22Rv1 (cell line): ENCODE data around the gene CRPPA.

Experiments
- CTCF ChIP-seq: fragments of 450-650 bp; IDR thresholded peaks from 2 replicates; pipeline ENCODE4 v1.5.1; 2017; ENCODE audit warnings: mild to moderate bottlenecking
- ZFX ChIP-seq: fragments of 450-650 bp; IDR thresholded peaks from 2 replicates; pipeline ENCODE4 v1.6.1; 2017; ENCODE audit warnings: antibody characterized with exemption, borderline replicate concordance

DNA sequence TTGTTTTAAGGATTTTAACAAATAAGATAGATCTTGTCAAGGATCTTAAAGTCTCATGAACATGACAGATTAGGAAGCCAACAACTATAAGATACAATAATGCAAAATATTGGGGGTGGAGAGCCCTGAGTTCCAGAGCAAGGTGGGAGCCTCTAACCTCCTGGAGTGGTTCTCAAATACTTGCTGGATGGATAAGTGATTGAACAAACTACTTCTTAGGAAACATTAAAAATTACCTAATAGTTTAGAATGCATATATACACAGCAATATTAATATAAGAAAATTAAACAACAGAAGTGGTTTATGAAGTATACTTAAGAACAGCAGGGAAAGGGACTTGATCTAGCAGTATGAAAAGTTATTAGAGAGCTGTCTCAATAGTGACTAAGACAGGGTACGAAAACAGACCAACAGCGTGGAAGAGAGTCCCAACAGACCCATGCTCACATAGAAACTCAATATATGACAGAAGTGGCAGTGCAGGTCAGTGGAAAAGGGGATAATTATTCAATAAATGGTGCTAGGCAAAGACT is 28.3 kb downstream of the CRPPA start:
- TF ChIP-seq CTCF: no peak
- TF ChIP-seq ZFX: no peak
